OCI-LY3 (cell line): ENCODE results near the gene RNF121.

ENCODE experiments used
- H2AFZ ChIP-seq: fragments of 200-600, 300-600 bp; shearing (Covaris generic); 2 replicates; pipeline ENCODE4 v1.6.0; 2014; ENCODE audit warnings: antibody characterized with exemption, low read depth, low read length
- H3K27ac ChIP-seq: fragments of 200-600, 300-600 bp; sonication (generic); 2 replicates; pipeline ENCODE4 v1.5.1; 2014; ENCODE audit warnings: mild to moderate bottlenecking, low read length, moderate library complexity, mixed read lengths
- H3K27me3 ChIP-seq: fragments of 200-600, 300-600 bp; sonication (generic); 2 replicates; pipeline ENCODE4 v1.6.1; 2014; ENCODE audit warnings: low read depth, low read length, mixed read lengths
- H3K36me3 ChIP-seq: fragments of 200-600, 300-600 bp; sonication (generic); replicated peaks from 2 replicates; pipeline ENCODE3; 2014; ENCODE audit warnings: low read depth, low read length, mixed read lengths
- H3K4me1 ChIP-seq: fragments of 300-600, 200-600 bp; sonication (generic); 2 replicates; pipeline ENCODE4 v1.6.1; 2014; ENCODE audit warnings: low read length, mixed read lengths
- H3K4me2 ChIP-seq: fragments of 200-600, 300-600 bp; sonication (generic); 2 replicates; pipeline ENCODE4 v1.6.1; 2014; ENCODE audit warnings: low read length, mixed read lengths
- H3K4me3 ChIP-seq: fragments of 300-600, 200-600 bp; sonication (generic); 2 replicates; pipeline ENCODE4 v1.5.1; 2014; ENCODE audit warnings: antibody characterized with exemption, mild to moderate bottlenecking, low read length, moderate library complexity
- H3K79me2 ChIP-seq: fragments of 300-600, 200-600 bp; shearing (Covaris generic); 2 replicates; pipeline ENCODE4 v1.6.1; 2014; ENCODE audit warnings: mild to moderate bottlenecking, low read length, mixed read lengths
- H3K9ac ChIP-seq: fragments of 300-600, 200-600 bp; shearing (Covaris generic); 2 replicates; pipeline ENCODE4 v1.6.0; 2014; ENCODE audit warnings: mild to moderate bottlenecking, low read length, moderate library complexity
- H3K9me3 ChIP-seq: fragments of 200-600, 300-600 bp; shearing (Covaris generic); 2 replicates; pipeline ENCODE4 v1.6.1; 2014; ENCODE audit warnings: low read length, mixed read lengths; ENCODE audit not compliant: insufficient read depth
- H4K20me1 ChIP-seq: fragments of 200-600, 300-600 bp; sonication (generic); 2 replicates; pipeline ENCODE4 v1.6.1; 2016; ENCODE audit warnings: low read length, mixed read lengths; ENCODE audit not compliant: insufficient read depth
- EZH2phosphoT487 ChIP-seq: fragments of 200-600 bp; shearing (Covaris generic); IDR thresholded peaks from 2 replicates; pipeline ENCODE4 v1.6.1; 2018; ENCODE audit warnings: antibody characterized with exemption, mixed run types, low read depth
- TF ChIP-seq, protein P1 (sequence below): fragments of 200-600, 300-600 bp; sonication (generic); IDR thresholded peaks from 2 replicates; pipeline ENCODE4 v1.5.1; 2014; ENCODE audit warnings: antibody characterized with exemption, low read length, low read depth

Gene RNF121

DNA sequence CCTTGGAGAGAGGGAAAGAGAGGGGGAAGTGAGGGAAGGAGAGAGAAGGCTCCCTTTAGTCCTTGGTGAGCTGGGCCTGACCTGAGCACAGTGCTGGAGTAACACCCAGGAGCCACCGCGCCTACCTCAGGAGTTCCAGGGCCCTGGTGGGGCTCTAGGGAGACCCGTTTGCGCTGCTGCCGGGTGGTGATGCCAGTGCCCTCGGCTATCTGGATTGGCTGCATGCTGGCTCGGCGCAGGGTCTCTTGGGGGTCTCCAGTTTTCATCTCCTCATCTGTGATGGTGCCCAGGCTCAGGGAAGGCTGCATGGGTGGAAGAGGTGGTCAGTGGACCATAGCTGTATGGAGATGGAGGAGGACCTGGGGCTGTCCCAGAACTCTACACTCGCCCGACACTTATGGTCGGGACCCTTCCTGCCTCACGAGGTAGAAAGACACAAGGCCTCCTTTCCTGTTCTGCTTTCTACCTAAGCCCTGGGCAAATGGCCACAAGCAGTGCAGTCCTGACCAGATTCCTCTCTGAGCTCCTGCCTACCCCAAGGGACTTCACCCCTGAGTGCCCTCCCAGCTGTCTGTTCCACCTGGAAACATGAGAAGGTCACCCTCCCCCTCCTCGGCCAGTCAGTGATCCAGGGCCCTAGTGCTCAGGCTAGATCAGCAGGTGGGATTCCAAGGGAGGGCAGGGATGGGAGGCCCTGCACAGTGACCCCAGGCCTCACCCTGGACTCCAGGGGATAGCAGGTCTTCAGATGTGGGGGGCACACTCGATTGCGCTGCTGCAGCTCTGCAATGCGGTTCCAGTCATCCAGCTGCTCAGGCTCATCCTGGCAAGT lies 75.9 kb downstream of the RNF121 start:
- Histone ChIP-seq H4K20me1 (no peaks in the 10 kb centered on the region), H3K27ac (no peak overlapping the region), H3K36me3 (peaks cover 79% of the 10 kb centered on the region)

DNA sequence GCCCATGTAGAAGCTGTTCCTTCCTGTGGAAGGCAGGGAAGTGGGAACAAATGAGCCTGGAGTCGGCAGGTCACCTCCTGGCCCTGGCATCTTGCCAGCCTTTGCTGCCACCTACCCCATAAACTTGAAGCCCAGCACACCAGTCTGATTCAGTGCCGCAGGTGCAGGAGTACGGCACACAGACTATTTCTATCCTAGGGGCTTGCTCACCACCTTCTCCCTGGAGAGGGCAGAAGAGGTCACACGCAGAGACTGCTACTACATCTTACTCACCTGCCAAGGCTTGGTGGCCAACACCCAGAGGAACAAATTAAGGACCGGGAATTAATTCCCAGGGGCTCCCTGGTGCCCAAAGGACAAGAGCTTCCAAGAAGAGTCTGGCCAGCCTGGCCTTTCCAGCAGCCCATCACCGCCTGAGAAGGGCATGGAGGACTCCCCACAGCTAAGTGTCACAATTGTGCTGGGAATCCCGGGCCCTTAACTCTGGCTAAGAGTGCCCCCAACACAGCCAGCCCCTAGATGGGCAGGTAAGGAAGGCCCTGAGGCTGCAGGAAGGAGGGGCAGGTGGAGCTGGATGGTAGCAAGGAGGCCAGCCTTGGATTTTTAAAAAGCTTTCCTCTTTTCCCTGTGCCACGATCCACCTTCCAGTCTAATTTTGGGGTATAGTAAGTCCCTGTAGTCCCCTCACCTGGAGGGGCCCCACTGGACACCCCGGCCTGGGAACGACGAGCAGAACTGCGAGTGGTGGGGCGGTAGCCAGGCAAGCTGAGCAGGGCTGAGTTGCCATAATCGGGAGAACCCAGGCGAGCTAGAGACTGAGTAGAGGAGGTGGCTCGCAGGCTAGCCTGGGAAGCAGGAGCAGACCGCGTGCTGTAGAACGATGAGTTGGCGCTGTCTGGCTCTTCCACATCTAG lies 76.8 kb downstream of the RNF121 start:
- no peaks in the 10 kb centered on the region for H3K9me3 ChIP-seq
- no peak overlapping the region for H3K4me3 ChIP-seq
- no peaks in the 10 kb centered on the region for H3K27me3 ChIP-seq
- no peak overlapping the region for H3K4me2 ChIP-seq
- no peak overlapping the region for H2AFZ ChIP-seq
- no peak for TF ChIP-seq EZH2phosphoT487
- TF ChIP-seq, protein P1, sequence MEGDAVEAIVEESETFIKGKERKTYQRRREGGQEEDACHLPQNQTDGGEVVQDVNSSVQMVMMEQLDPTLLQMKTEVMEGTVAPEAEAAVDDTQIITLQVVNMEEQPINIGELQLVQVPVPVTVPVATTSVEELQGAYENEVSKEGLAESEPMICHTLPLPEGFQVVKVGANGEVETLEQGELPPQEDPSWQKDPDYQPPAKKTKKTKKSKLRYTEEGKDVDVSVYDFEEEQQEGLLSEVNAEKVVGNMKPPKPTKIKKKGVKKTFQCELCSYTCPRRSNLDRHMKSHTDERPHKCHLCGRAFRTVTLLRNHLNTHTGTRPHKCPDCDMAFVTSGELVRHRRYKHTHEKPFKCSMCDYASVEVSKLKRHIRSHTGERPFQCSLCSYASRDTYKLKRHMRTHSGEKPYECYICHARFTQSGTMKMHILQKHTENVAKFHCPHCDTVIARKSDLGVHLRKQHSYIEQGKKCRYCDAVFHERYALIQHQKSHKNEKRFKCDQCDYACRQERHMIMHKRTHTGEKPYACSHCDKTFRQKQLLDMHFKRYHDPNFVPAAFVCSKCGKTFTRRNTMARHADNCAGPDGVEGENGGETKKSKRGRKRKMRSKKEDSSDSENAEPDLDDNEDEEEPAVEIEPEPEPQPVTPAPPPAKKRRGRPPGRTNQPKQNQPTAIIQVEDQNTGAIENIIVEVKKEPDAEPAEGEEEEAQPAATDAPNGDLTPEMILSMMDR: no peak
- H3K27ac ChIP-seq: no peak overlapping the region
- no peaks in the 10 kb centered on the region for H3K79me2 ChIP-seq
- peaks cover 80% of the 10 kb centered on the region for H3K36me3 ChIP-seq
- H4K20me1 ChIP-seq: no peaks in the 10 kb centered on the region
- no peaks in the 10 kb centered on the region for H3K4me1 ChIP-seq
- H3K9ac ChIP-seq: no peak overlapping the region

More for the DNA sequence above, 75.9 kb downstream of the RNF121 start:
- Histone ChIP-seq H3K79me2 (no peaks in the 10 kb centered on the region), H3K27me3 (no peaks in the 10 kb centered on the region), H3K9ac (no peak overlapping the region), H3K4me2 (no peak overlapping the region), H3K4me3 (no peak overlapping the region), H2AFZ (no peak overlapping the region), H3K9me3 (no peaks in the 10 kb centered on the region), H3K4me1 (no peaks in the 10 kb centered on the region; the same call in 1 of the 2 replicates)
- TF ChIP-seq EZH2phosphoT487: no peak
- TF ChIP-seq, protein P1: no peak

DNA sequence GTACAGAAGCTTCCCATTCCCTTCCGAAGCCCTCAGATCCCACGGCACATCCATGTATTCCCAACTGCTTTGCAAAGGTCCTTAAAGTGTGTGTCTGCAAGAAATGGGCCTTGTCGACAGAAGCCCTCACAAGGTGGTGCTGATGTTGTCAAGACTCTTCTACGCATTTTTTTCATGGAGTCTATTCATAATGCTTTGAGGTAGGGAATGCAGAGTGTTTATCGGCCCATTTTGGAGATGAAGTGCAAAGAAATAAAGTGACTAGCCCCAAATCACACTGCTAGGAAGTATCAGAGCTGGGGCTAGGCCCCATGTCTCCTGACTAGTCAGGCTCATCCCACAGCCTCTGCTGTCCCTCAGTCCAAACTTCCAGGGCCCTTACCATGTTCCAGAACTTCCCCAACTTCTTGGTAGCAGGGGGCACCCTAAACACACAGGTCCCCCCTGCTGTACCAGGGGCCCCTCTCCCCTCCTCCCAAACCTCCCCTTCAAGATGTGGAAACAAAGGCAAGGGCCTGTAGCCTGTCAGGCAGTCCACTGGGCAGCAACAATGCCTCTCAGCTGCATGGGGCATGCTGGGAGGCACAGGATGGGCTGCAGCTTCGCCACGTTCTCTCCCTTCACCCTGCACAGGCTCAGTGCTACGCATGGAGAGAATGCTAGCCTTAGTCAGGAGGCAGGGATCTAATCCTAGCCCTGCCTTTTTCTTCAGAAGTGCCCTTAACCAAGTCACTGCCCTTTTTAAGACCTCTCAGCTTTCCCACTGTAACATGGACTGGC lies 77.7 kb downstream of the RNF121 start:
- Histone ChIP-seq H3K9me3 (no peaks in the 10 kb centered on the region), H3K27ac (no peak overlapping the region), H3K4me2 (no peak overlapping the region), H2AFZ (no peak overlapping the region), H3K9ac (no peak overlapping the region), H3K79me2 (no peaks in the 10 kb centered on the region), H3K4me1 (no peaks in the 10 kb centered on the region), H4K20me1 (no peaks in the 10 kb centered on the region; the same call in 1 of the 2 replicates), H3K4me3 (no peak overlapping the region), H3K36me3 (peaks cover 84% of the 10 kb centered on the region), H3K27me3 (no peaks in the 10 kb centered on the region)
- TF ChIP-seq EZH2phosphoT487: no peak
- TF ChIP-seq, protein P1: no peak
